Measurements from ENCODE around the gene SLC26A9.

SLC26A9 gene

GRCh38 chr1:205922806-205923205 is 20.4 kb downstream of the SLC26A9 start:
- H3K27me3 ChIP-seq (replicated peaks in 2 of 5; ENCODE audit: control insufficient read depth in 4 of 5, insufficient read depth in 5 of 5, low read length in 4 of 5), result no peaks in the 10 kb centered on the region
- H3K4me3 ChIP-seq (ENCODE audit: control insufficient read depth in 1 of 7, extremely low read depth in 1 of 7, insufficient read depth in 4 of 7, low read depth in 2 of 7, low read length in 6 of 7), result no peak overlapping the region
- POLR2A ChIA-PET, result no interaction called here
- CTCF ChIA-PET, result interaction anchor here (1.2 to 13.0 kb wide), 3 partner anchors 29 to 58 kb away, joined by 4 to 247 read pairs (median 4); no protein-coding TSS in a partner anchor
- H3K9me3 ChIP-seq (ENCODE audit: control extremely low read depth in 1 of 5, control insufficient read depth in 4 of 5, insufficient read depth in 2 of 5, low read depth in 1 of 5, low read length in 4 of 5), result no peaks in the 10 kb centered on the region
- 96% methylated on average over 4 of the region's 6 CpGs for WGBS (ENCODE audit: insufficient coverage)
- H3K4me1 ChIP-seq (ENCODE audit: control extremely low read depth in 1 of 4, control insufficient read depth in 4 of 4, insufficient read depth in 4 of 4, low read length in 3 of 4), result peaks cover 0 to 3% (median 0%) of the 10 kb centered on the region in 4 experiments
- no peak overlapping the region for H3K27ac ChIP-seq (ENCODE audit: insufficient read depth in 1 of 2, low read depth in 1 of 2, low read length in 2 of 2, poor library complexity in 1 of 2, severe bottlenecking in 2 of 2)
- no peaks in the 10 kb centered on the region for H3K36me3 ChIP-seq (ENCODE audit: control insufficient read depth in 4 of 4, insufficient read depth in 4 of 4, low read length in 3 of 4)
- DNase-seq, result no peak

DNA sequence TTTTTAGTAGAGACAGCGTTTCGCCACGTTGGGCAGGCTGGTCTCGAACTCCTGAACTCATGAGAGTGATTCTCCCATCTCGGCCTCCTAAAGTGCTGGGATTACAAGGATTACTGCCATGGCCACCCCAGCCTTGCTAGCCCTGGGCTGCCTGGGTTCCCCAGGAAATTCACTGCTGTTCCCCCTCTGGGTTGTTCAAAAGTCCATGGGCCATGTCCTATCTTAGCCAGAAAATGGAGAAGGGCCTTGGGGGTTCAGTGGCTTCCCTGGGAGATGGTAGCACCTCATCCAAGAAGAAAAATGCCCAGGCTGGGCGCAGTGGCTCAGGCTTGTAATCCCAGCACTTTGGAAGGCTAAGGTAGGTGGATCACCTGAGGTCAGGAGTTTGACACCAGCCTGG is 20.9 kb downstream of the SLC26A9 start:
- no peaks in the 10 kb centered on the region for H3K36me3 ChIP-seq (ENCODE audit: control insufficient read depth in 4 of 4, insufficient read depth in 4 of 4, low read length in 3 of 4)
- peaks cover 0 to 3% (median 0%) of the 10 kb centered on the region in 4 experiments for H3K4me1 ChIP-seq (ENCODE audit: control extremely low read depth in 1 of 4, control insufficient read depth in 4 of 4, insufficient read depth in 4 of 4, low read length in 3 of 4)
- ChIA-PET POLR2A (no interaction called here), CTCF (interaction anchor here (1.0 to 13.0 kb wide), 4 partner anchors 35 to 58 kb away, joined by 3 to 247 read pairs (median 6); no protein-coding TSS in a partner anchor)
- 100% methylated on average over 5 of the region's 6 CpGs for WGBS (ENCODE audit: insufficient coverage)
- no peak overlapping the region for H3K4me3 ChIP-seq (ENCODE audit: control insufficient read depth in 1 of 7, extremely low read depth in 1 of 7, insufficient read depth in 4 of 7, low read depth in 2 of 7, low read length in 6 of 7)
- no peak overlapping the region for H3K27ac ChIP-seq (ENCODE audit: insufficient read depth in 1 of 2, low read depth in 1 of 2, low read length in 2 of 2, poor library complexity in 1 of 2, severe bottlenecking in 2 of 2)
- no peak for DNase-seq
- H3K9me3 ChIP-seq (ENCODE audit: control extremely low read depth in 1 of 5, control insufficient read depth in 4 of 5, insufficient read depth in 2 of 5, low read depth in 1 of 5, low read length in 4 of 5), result no peaks in the 10 kb centered on the region
- H3K27me3 ChIP-seq (replicated peaks in 2 of 5; ENCODE audit: control insufficient read depth in 4 of 5, insufficient read depth in 5 of 5, low read length in 4 of 5), result no peaks in the 10 kb centered on the region

GRCh38 chr1:205921570-205921909 is 21.7 kb downstream of the SLC26A9 start:
- Histone ChIP-seq H3K4me3 (ENCODE audit: control insufficient read depth in 1 of 7, extremely low read depth in 1 of 7, insufficient read depth in 4 of 7, low read depth in 2 of 7, low read length in 6 of 7) (no peak overlapping the region), H3K27me3 (replicated peaks in 2 of 5; ENCODE audit: control insufficient read depth in 4 of 5, insufficient read depth in 5 of 5, low read length in 4 of 5) (no peaks in the 10 kb centered on the region), H3K27ac (ENCODE audit: insufficient read depth in 1 of 2, low read depth in 1 of 2, low read length in 2 of 2, poor library complexity in 1 of 2, severe bottlenecking in 2 of 2) (no peak overlapping the region), H3K9me3 (ENCODE audit: control extremely low read depth in 1 of 5, control insufficient read depth in 4 of 5, insufficient read depth in 2 of 5, low read depth in 1 of 5, low read length in 4 of 5) (no peaks in the 10 kb centered on the region), H3K4me1 (ENCODE audit: control extremely low read depth in 1 of 4, control insufficient read depth in 4 of 4, insufficient read depth in 4 of 4, low read length in 3 of 4) (peaks cover 0 to 3% (median 0%) of the 10 kb centered on the region in 4 experiments), H3K36me3 (ENCODE audit: control insufficient read depth in 4 of 4, insufficient read depth in 4 of 4, low read length in 3 of 4) (no peaks in the 10 kb centered on the region)
- DNase-seq, result no peak
- ChIA-PET CTCF (interaction anchor here (1.0 to 13.0 kb wide), 5 partner anchors 35 to 130 kb away, joined by 3 to 247 read pairs (median 8); no protein-coding TSS in a partner anchor), POLR2A (interaction anchor here (0.6 kb wide), 1 partner anchor 188 kb away, joined by 4 read pairs; no protein-coding TSS in a partner anchor)
- 98% methylated on average over 8 of the region's 11 CpGs for WGBS (ENCODE audit: insufficient coverage)

DNA sequence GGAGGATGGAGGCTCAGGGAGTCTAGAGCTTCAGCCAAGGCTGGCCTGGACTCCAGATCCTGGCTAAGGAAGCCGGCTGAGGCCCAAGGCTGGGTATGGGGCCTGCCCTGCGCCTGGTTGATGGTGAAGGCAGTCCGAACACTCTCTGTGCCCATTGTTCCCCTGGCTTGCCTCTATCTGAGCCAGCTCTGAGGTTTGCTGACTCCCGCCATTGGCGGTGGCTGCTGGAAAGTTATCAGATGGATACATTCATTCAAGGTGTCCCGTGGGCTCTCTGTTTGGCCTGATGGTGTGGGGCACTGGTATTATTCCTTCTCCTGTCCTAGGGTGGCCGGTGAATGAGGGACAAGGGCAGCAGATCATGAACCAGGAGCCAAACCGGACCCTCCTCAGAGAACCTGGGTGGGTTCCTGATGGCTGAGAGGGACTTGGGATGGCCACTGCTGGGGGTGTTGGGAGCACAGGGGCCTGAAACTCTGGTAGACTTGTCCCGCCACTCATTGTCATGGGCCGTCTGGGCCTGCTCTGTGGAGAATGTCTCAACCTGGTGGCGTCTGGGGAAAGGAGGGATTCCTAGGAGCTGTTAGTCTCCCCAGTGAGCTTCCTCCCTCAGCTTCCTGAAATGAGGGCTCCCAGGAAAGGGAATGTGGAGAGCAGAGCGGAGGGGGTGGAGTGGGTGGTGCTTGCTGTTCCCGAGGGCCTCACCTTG is 22.2 kb downstream of the SLC26A9 start:
- Histone ChIP-seq H3K4me3 (ENCODE audit: control insufficient read depth in 1 of 7, extremely low read depth in 1 of 7, insufficient read depth in 4 of 7, low read depth in 2 of 7, low read length in 6 of 7) (no peak overlapping the region), H3K27me3 (replicated peaks in 2 of 5; ENCODE audit: control insufficient read depth in 4 of 5, insufficient read depth in 5 of 5, low read length in 4 of 5) (no peaks in the 10 kb centered on the region), H3K4me1 (ENCODE audit: control extremely low read depth in 1 of 4, control insufficient read depth in 4 of 4, insufficient read depth in 4 of 4, low read length in 3 of 4) (peaks cover 0 to 3% (median 0%) of the 10 kb centered on the region in 4 experiments), H3K9me3 (ENCODE audit: control extremely low read depth in 1 of 5, control insufficient read depth in 4 of 5, insufficient read depth in 2 of 5, low read depth in 1 of 5, low read length in 4 of 5) (no peaks in the 10 kb centered on the region), H3K36me3 (ENCODE audit: control insufficient read depth in 4 of 4, insufficient read depth in 4 of 4, low read length in 3 of 4) (no peaks in the 10 kb centered on the region), H3K27ac (ENCODE audit: insufficient read depth in 1 of 2, low read depth in 1 of 2, low read length in 2 of 2, poor library complexity in 1 of 2, severe bottlenecking in 2 of 2) (no peak overlapping the region)
- ChIA-PET POLR2A (interaction anchor here (0.6 kb wide), 1 partner anchor 187 kb away, joined by 4 read pairs; no protein-coding TSS in a partner anchor), CTCF (interaction anchor here (1.5 to 13.0 kb wide), 8 partner anchors 9 to 184 kb away, joined by 3 to 247 read pairs (median 9); no protein-coding TSS in a partner anchor)
- DNase-seq, result no peak
- 70% methylated on average over 9 of the region's 13 CpGs for WGBS (ENCODE audit: insufficient coverage)

DNA sequence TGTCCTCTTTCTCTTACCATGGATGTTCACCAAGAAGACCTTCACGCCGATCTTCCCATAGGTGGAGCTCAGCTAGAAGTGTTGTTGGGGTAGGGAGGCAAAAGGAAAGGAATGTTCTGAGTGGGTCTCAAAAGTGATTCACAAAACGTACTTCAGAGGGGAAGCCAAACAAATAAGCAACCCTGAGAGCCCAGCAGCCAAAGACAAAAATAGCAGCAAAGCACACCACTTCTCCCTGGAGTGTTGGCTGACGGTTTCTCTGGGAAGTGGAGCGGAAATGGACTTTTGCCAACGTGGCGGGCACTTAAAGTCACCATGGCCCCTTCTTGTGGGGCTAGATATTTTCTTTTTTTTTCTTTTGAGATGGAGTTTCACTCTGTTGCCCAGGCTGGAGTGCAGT is 23.1 kb downstream of the SLC26A9 start:
- no peaks in the 10 kb centered on the region for H3K27me3 ChIP-seq (replicated peaks in 2 of 5; ENCODE audit: control insufficient read depth in 4 of 5, insufficient read depth in 5 of 5, low read length in 4 of 5)
- no peak for DNase-seq
- H3K9me3 ChIP-seq (ENCODE audit: control extremely low read depth in 1 of 5, control insufficient read depth in 4 of 5, insufficient read depth in 2 of 5, low read depth in 1 of 5, low read length in 4 of 5), result no peaks in the 10 kb centered on the region
- no peak overlapping the region for H3K27ac ChIP-seq (ENCODE audit: insufficient read depth in 1 of 2, low read depth in 1 of 2, low read length in 2 of 2, poor library complexity in 1 of 2, severe bottlenecking in 2 of 2)
- peaks cover 0 to 8% (median 3%) of the 10 kb centered on the region in 4 experiments for H3K4me1 ChIP-seq (ENCODE audit: control extremely low read depth in 1 of 4, control insufficient read depth in 4 of 4, insufficient read depth in 4 of 4, low read length in 3 of 4)
- WGBS (ENCODE audit: insufficient coverage), result 56% methylated on average over 5 of the region's 7 CpGs
- POLR2A ChIA-PET, result no interaction called here
- CTCF ChIA-PET, result interaction anchor here (0.7 to 13.0 kb wide), 15 partner anchors 9 to 185 kb away, joined by 3 to 247 read pairs (median 6); no protein-coding TSS in a partner anchor
- H3K36me3 ChIP-seq (ENCODE audit: control insufficient read depth in 4 of 4, insufficient read depth in 4 of 4, low read length in 3 of 4), result no peaks in the 10 kb centered on the region
- H3K4me3 ChIP-seq (ENCODE audit: control insufficient read depth in 1 of 7, extremely low read depth in 1 of 7, insufficient read depth in 4 of 7, low read depth in 2 of 7, low read length in 6 of 7), result no peak overlapping the region

GRCh38 chr1:205918955-205919746 is 24.1 kb downstream of the SLC26A9 start:
- CTCF ChIA-PET, result interaction anchor here (0.7 to 13.0 kb wide), 27 partner anchors 9 to 260 kb away, joined by 3 to 247 read pairs (median 5); partner anchors contain the start of genes AVPR1B and SLC26A9
- Histone ChIP-seq H3K27me3 (replicated peaks in 2 of 5; ENCODE audit: control insufficient read depth in 4 of 5, insufficient read depth in 5 of 5, low read length in 4 of 5) (no peaks in the 10 kb centered on the region), H3K4me1 (ENCODE audit: control extremely low read depth in 1 of 4, control insufficient read depth in 4 of 4, insufficient read depth in 4 of 4, low read length in 3 of 4) (peaks cover 0 to 12% (median 6%) of the 10 kb centered on the region in 4 experiments), H3K9me3 (ENCODE audit: control extremely low read depth in 1 of 5, control insufficient read depth in 4 of 5, insufficient read depth in 2 of 5, low read depth in 1 of 5, low read length in 4 of 5) (no peaks in the 10 kb centered on the region), H3K36me3 (ENCODE audit: control insufficient read depth in 4 of 4, insufficient read depth in 4 of 4, low read length in 3 of 4) (no peaks in the 10 kb centered on the region), H3K4me3 (ENCODE audit: control insufficient read depth in 1 of 7, extremely low read depth in 1 of 7, insufficient read depth in 4 of 7, low read depth in 2 of 7, low read length in 6 of 7) (no peak overlapping the region), H3K27ac (ENCODE audit: insufficient read depth in 1 of 2, low read depth in 1 of 2, low read length in 2 of 2, poor library complexity in 1 of 2, severe bottlenecking in 2 of 2) (no peak overlapping the region)
- POLR2A ChIA-PET, result no interaction called here
- peak; percentile 68 to 82 (median 74) for DNase-seq
- 81% methylated on average over 6 of the region's 8 CpGs for WGBS (ENCODE audit: insufficient coverage)
